Natural killer cell (primary cell): ENCODE data around the gene DUSP2. TPM values are rescaled to one million over a fixed set of nuclear protein-coding genes. Genes with fewer than 3 reads are reported as not detected.
A peak's percentile ranks its signal among the peaks of the same experiment; 100 is the strongest.
"Not testable (repeated sequence)": the region's sequence is repeated elsewhere in the genome, so short reads cannot be mapped to it uniquely, and the experiment has no call there.

Experiments used
- ATAC-seq, 3 donors: fragments of 150-1000 bp in 2 of 3; fragments of 200-7000 bp in 1 of 3; cut with Tn5 transposase; 1 replicate in 1 of 3; 2 replicates in 2 of 3; pipeline ENCODE4 v1.10.0; 2021; ENCODE audit warnings: mild to moderate bottlenecking in 2 of 3, moderate library complexity in 2 of 3
- DNase-seq, 2 donors: peaks; one replicate each; pipeline versions ENCODE4 v3.0.0 to v3.0.0-alpha.2; 2013 to 2021; ENCODE audit warnings: mixed read lengths in 1 of 2
- H3K27ac ChIP-seq: one replicate; pipeline ENCODE4 v1.5.1; 2013; ENCODE audit warnings: mild to moderate bottlenecking, low read length
- H3K27me3 ChIP-seq: one replicate; pipeline ENCODE4 v1.6.1; 2013; ENCODE audit warnings: low read length; ENCODE audit not compliant: control insufficient read depth, insufficient read depth
- H3K36me3 ChIP-seq: one replicate; pipeline ENCODE4 v1.6.1; 2013; ENCODE audit warnings: low read length; ENCODE audit not compliant: control insufficient read depth, insufficient read depth
- H3K4me1 ChIP-seq: one replicate; pipeline ENCODE4 v1.6.1; 2013; ENCODE audit warnings: low read length; ENCODE audit not compliant: control insufficient read depth, insufficient read depth
- H3K4me3 ChIP-seq: one replicate; pipeline ENCODE4 v1.5.1; 2013; ENCODE audit warnings: low read length
- H3K9me3 ChIP-seq: one replicate; pipeline ENCODE4 v1.6.1; 2013; ENCODE audit warnings: low read length; ENCODE audit not compliant: control insufficient read depth, insufficient read depth
- H3K27ac Mint-ChIP-seq, 2 donors: one replicate each; pipeline ENCODE4 v1.8.0; 2022; ENCODE audit warnings: mild to moderate bottlenecking in 2 of 2, mixed read lengths in 2 of 2, moderate library complexity in 1 of 2
- H3K27me3 Mint-ChIP-seq, 2 donors: one replicate each; pipeline ENCODE4 v1.8.0; 2022; ENCODE audit warnings: low read depth in 2 of 2, mixed read lengths in 2 of 2
- H3K36me3 Mint-ChIP-seq: one replicate; pipeline ENCODE4 v1.8.0; 2022; ENCODE audit warnings: mixed read lengths
- H3K4me1 Mint-ChIP-seq, 2 donors: one replicate each; pipeline ENCODE4 v1.8.0; 2022; ENCODE audit warnings: mixed read lengths in 2 of 2
- H3K4me3 Mint-ChIP-seq: one replicate; pipeline ENCODE4 v1.8.0; 2022; ENCODE audit warnings: mild to moderate bottlenecking, moderate library complexity, mixed read lengths
- H3K9me3 Mint-ChIP-seq, 2 donors: one replicate each; pipeline ENCODE4 v1.8.0; 2022; ENCODE audit warnings: mixed read lengths in 2 of 2
- CTCF ChIP-seq: fragments of 200-600 bp; IDR thresholded peaks from one replicate; pipeline ENCODE4 v1.8.0; 2022; ENCODE audit warnings: antibody characterized with exemption
- whole genome bisulfite sequencing: methylation state at CpG from one replicate; pipeline ENCODE4 v1.1.7; 2013; ENCODE audit warnings: missing lambda C conversion rate; ENCODE audit not compliant: insufficient coverage; 5-methylcytosine and 5-hydroxymethylcytosine counted together
- intact Hi-C: fragments of 100-400 bp; cut with micrococcal nuclease; formaldehyde crosslinking; loops from one replicate; pipeline ENCODE4 v1.14.2; 2022
- total RNA-seq, 4 donors: library from RNA; stranded (reverse); fragments of 120-200 nt in 1 of 4; gene quantifications; one replicate each; pipeline versions ENCODE4 v1.2.3 to v1.2.4, GENCODE V29; 2013 to 2022

Gene DUSP2
- total RNA-seq, 3 donors from 2014 or later (not counting 1 experiment from before 2014, with no cell fraction given), result 300 to 564 (median 432) TPM

GRCh38 chr2:96142217-96143113 is 2.8 kb downstream of the DUSP2 start:
- peak overlapping the region; percentile 71 for H3K4me3 ChIP-seq
- intact Hi-C loops, result no loop called here
- ATAC-seq (no peak), DNase-seq (peak in 1 of 2 donors; percentile 80)
- H3K27me3 Mint-ChIP-seq, result no peaks in the 10 kb centered on the region
- H3K27ac Mint-ChIP-seq, result peak overlapping the region; percentile 87 to 94
- peak overlapping the region; percentile 94 for H3K4me3 Mint-ChIP-seq
- H3K36me3 ChIP-seq, result peaks cover 26% of the 10 kb centered on the region
- H3K36me3 Mint-ChIP-seq, result no peaks in the 10 kb centered on the region
- no peaks in the 10 kb centered on the region for H3K9me3 Mint-ChIP-seq
- H3K4me1 ChIP-seq, result peaks cover 76% of the 10 kb centered on the region
- H3K4me1 Mint-ChIP-seq, result peaks cover 21 to 64% of the 10 kb centered on the region in 2 donors
- H3K27me3 ChIP-seq, result no peaks in the 10 kb centered on the region
- WGBS, result 68% methylated on average over 24 of the region's 26 CpGs
- H3K27ac ChIP-seq, result peak overlapping the region; percentile 35
- no peaks in the 10 kb centered on the region for H3K9me3 ChIP-seq
- no peak for TF ChIP-seq CTCF

DNA sequence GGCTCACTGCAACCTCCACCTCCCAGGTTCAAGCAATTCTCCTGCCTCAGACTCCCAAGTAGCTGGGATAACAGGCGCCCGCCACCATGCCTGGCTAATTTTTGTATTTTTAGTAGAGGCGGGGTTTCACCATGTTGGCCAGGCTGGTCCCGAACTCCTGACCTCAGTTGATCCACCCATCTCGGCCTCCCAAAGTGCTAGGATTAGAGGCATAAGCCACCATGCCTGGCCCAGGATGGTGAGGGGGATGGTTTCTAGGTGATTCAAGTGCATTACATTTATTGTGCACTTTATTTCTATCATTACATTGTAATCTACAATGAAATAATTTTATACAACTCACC is 3.6 kb downstream of the DUSP2 start:
- peaks cover 21 to 63% of the 10 kb centered on the region in 2 donors for H3K4me1 Mint-ChIP-seq
- H3K27me3 Mint-ChIP-seq, H3K27ac ChIP-seq, H3K4me3 ChIP-seq, DNase-seq, H3K9me3 ChIP-seq, intact Hi-C loops, ATAC-seq, H3K36me3 Mint-ChIP-seq, H3K27me3 ChIP-seq, H3K9me3 Mint-ChIP-seq: not testable (repeated sequence)
- H3K4me3 Mint-ChIP-seq, result peak overlapping the region; percentile 94
- Histone ChIP-seq H3K4me1 (peaks cover 74% of the 10 kb centered on the region), H3K36me3 (peaks cover 26% of the 10 kb centered on the region)
- peak overlapping the region; percentile 87 to 94 for H3K27ac Mint-ChIP-seq
- WGBS, result 89% methylated on average over 5 of the region's 5 CpGs

DNA sequence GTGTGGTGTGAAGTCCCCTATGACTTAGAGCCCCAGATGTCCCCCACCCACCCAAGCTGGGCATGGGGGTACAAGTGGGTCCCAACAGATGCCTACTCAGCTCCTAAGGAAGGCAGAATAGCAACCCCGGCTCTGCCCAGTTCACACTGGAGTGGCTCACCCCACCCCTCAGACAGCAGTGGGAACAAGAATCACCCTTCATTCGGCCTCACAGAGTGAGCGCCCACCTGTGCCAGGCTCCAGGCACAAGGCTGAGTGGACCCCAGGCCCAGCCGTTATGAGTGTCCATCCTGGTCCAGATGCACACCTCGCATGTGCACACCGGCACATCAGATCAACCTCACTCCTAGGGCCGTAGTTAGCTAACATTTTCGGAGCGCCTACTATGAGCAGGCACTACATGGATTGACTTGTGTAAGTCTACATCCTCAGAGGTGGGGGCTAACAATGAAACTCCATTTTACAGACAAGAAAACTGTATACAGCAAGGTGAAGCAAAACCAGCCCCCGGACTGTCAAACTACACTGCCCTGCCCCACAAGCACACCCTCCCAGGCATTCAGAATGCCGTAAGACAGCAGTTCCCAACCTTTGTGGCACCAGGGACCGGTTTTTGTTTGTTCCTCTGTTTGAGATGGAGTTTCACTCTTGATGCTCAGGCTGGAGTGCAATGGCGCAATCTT is 4.2 kb downstream of the DUSP2 start:
- Mint-ChIP-seq H3K36me3 (no peaks in the 10 kb centered on the region), H3K27me3 (no peaks in the 10 kb centered on the region), H3K4me3 (no peak overlapping the region), H3K27ac (peak overlapping the region in 1 of 2 donors; percentile 94), H3K9me3 (no peaks in the 10 kb centered on the region), H3K4me1 (peaks cover 21 to 57% of the 10 kb centered on the region in 2 donors)
- H3K9me3 ChIP-seq, result no peaks in the 10 kb centered on the region
- DNase-seq, result no peak
- no peak for ATAC-seq
- TF ChIP-seq CTCF, result no peak
- H3K4me1 ChIP-seq, result peaks cover 69% of the 10 kb centered on the region
- no peak overlapping the region for H3K27ac ChIP-seq
- intact Hi-C loops, result no loop called here
- H3K36me3 ChIP-seq, result peaks cover 26% of the 10 kb centered on the region
- WGBS, result 94% methylated on average over 13 of the region's 13 CpGs
- no peaks in the 10 kb centered on the region for H3K27me3 ChIP-seq
- H3K4me3 ChIP-seq, result no peak overlapping the region

- H3K4me3 ChIP-seq, result no peak overlapping the region
- ATAC-seq, result no peak
- TF ChIP-seq CTCF, result no peak
- H3K4me1 Mint-ChIP-seq, result peaks cover 18 to 51% of the 10 kb centered on the region in 2 donors
- no peaks in the 10 kb centered on the region for H3K27me3 Mint-ChIP-seq
- H3K36me3 Mint-ChIP-seq, result no peaks in the 10 kb centered on the region
- H3K27ac Mint-ChIP-seq, result peak overlapping the region; percentile 61 to 82
- H3K4me3 Mint-ChIP-seq, result no peak overlapping the region
- no peaks in the 10 kb centered on the region for H3K27me3 ChIP-seq
- intact Hi-C loops, result no loop called here
- no peaks in the 10 kb centered on the region for H3K9me3 Mint-ChIP-seq
- peaks cover 56% of the 10 kb centered on the region for H3K4me1 ChIP-seq
- no peak overlapping the region for H3K27ac ChIP-seq
- H3K36me3 ChIP-seq, result peaks cover 25% of the 10 kb centered on the region
- no peaks in the 10 kb centered on the region for H3K9me3 ChIP-seq
- WGBS, result 90% methylated on average over 5 of the region's 7 CpGs
- DNase-seq, result no peak
Observed at GRCh38 chr2:96139181-96139758, 6.0 kb downstream of the DUSP2 start.
